LNCaP clone FGC (cell line): ENCODE measurements around the gene TCHP.
A peak's percentile ranks its signal among the peaks of the same experiment; 100 is the strongest.
"Not testable (repeated sequence)": the region's sequence is repeated elsewhere in the genome, so short reads cannot be mapped to it uniquely, and the experiment has no call there.

Source experiments
- DNase-seq: peaks from one replicate; pipeline ENCODE4 v3.0.0-alpha.2; 2011; ENCODE audit warnings: low read depth
- H3K4me3 ChIP-seq: 2 replicates; pipeline ENCODE4 v1.5.1; 2011; ENCODE audit warnings: mild to moderate bottlenecking, low read depth, low read length, control low read depth
- CTCF ChIP-seq: IDR thresholded peaks from 2 replicates; pipeline ENCODE4 v1.5.1; 2012; ENCODE audit warnings: mild to moderate bottlenecking; ENCODE audit not compliant: control insufficient read depth, insufficient read depth; ENCODE audit errors: extremely low read depth

The TCHP gene

GRCh38 chr12:109927622-109928021, 27.5 kb downstream of the TCHP start:
- no peak for DNase-seq
- H3K4me3 ChIP-seq = no peak overlapping the region
- TF ChIP-seq CTCF = peak; percentile 74

GRCh38 chr12:109928058-109928656, 28.1 kb downstream of the TCHP start:
- no peak for TF ChIP-seq CTCF
- DNase-seq = no peak
- no peak overlapping the region for H3K4me3 ChIP-seq

GRCh38 chr12:109929326-109929725, 29.3 kb downstream of the TCHP start:
- DNase-seq, H3K4me3 ChIP-seq: not testable (repeated sequence)

GRCh38 chr12:109930028-109930800, 30.1 kb downstream of the TCHP start:
- TF ChIP-seq CTCF = no peak
- no peak overlapping the region for H3K4me3 ChIP-seq
- DNase-seq = no peak

- TF ChIP-seq CTCF = no peak
- DNase-seq = no peak
- H3K4me3 ChIP-seq = no peak overlapping the region
These were observed 31.1 kb downstream of the TCHP start for GRCh38 chr12:109931143-109931542.

- DNase-seq = no peak
- no peak overlapping the region for H3K4me3 ChIP-seq
- no peak for TF ChIP-seq CTCF
These were observed 32.9 kb downstream of the TCHP start for GRCh38 chr12:109932878-109933503.

- no peak for DNase-seq
These were observed 34.0 kb downstream of the TCHP start for GRCh38 chr12:109934026-109934425.

More at GRCh38 chr12:109934026-109934425, 34.0 kb downstream of the TCHP start:
- TF ChIP-seq CTCF = peak; percentile 67
- no peak overlapping the region for H3K4me3 ChIP-seq
